IPS DF 6.9 (cell line): Measurements from ENCODE around the gene MVD.
A peak's percentile ranks its signal among the peaks of the same experiment; 100 is the strongest.

Source experiments
- DNase-seq: peaks from one replicate; pipeline ENCODE4 v3.0.0-alpha.2; 2013; ENCODE audit warnings: low read depth, low spot score
- H3K27ac ChIP-seq: one replicate; pipeline ENCODE4 v1.5.1; 2013; ENCODE audit warnings: low read length, control low read depth
- H3K27me3 ChIP-seq: 2 replicates; pipeline ENCODE4 v1.6.1; 2013; ENCODE audit warnings: mild to moderate bottlenecking, low read length; ENCODE audit not compliant: control insufficient read depth, insufficient read depth
- H3K36me3 ChIP-seq: 2 replicates; pipeline ENCODE4 v1.6.1; 2013; ENCODE audit warnings: low read length; ENCODE audit not compliant: control insufficient read depth, insufficient read depth
- H3K4me1 ChIP-seq: 2 replicates; pipeline ENCODE4 v1.6.1; 2013; ENCODE audit warnings: low read length; ENCODE audit not compliant: control insufficient read depth, insufficient read depth
- H3K4me3 ChIP-seq: 2 replicates; pipeline ENCODE4 v1.5.1; 2013; ENCODE audit warnings: mild to moderate bottlenecking, low read length
- H3K9me3 ChIP-seq: 2 replicates; pipeline ENCODE4 v1.6.1; 2013; ENCODE audit warnings: low read length, inconsistent platforms; ENCODE audit not compliant: control insufficient read depth, insufficient read depth
- WGBS: extraction: QIAGEN DNeasy Blood & Tissue Kit; methylation state at CpG from one replicate; pipeline ENCODE4 v1.1.7; 2013; ENCODE audit warnings: mixed read lengths, missing lambda C conversion rate; ENCODE audit not compliant: insufficient read length, insufficient coverage; 5-methylcytosine and 5-hydroxymethylcytosine counted together

The MVD gene

DNA sequence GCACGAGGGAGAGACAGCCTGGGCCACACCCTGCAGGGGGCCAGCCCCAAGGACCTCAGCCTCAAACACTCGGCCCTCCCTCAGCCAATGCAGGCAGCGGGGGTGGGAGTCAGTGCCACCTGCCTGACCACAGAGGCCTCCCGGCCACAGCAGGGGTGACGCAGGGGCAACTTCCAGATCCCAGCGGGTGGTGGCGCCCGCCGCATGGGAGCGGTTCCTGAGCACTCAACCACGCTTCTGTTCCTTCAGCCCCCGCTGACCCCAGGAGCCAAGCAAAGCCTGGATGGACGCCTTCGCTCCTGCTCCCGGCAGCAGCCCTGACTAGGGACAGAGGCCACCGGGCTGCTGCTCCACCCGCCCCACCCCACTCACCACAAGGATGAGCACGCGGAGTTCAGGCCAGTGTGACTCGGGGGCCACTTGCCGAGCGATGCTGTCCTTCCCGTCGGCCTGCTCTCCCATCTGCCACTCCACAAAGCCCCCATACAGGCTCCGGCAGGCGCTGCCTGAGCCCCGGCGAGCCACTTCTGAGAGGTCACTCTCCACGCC lies 7.1 kb downstream of the MVD start:
- Histone ChIP-seq H3K27me3 (no peaks in the 10 kb centered on the region), H3K36me3 (peaks cover 40% of the 10 kb centered on the region), H3K4me3 (no peak overlapping the region), H3K4me1 (peaks cover 4% of the 10 kb centered on the region), H3K9me3 (no peaks in the 10 kb centered on the region), H3K27ac (no peak overlapping the region)
- no peak for DNase-seq
- WGBS = no CpG with 5 or more reads among the region's 29 CpGs

DNA sequence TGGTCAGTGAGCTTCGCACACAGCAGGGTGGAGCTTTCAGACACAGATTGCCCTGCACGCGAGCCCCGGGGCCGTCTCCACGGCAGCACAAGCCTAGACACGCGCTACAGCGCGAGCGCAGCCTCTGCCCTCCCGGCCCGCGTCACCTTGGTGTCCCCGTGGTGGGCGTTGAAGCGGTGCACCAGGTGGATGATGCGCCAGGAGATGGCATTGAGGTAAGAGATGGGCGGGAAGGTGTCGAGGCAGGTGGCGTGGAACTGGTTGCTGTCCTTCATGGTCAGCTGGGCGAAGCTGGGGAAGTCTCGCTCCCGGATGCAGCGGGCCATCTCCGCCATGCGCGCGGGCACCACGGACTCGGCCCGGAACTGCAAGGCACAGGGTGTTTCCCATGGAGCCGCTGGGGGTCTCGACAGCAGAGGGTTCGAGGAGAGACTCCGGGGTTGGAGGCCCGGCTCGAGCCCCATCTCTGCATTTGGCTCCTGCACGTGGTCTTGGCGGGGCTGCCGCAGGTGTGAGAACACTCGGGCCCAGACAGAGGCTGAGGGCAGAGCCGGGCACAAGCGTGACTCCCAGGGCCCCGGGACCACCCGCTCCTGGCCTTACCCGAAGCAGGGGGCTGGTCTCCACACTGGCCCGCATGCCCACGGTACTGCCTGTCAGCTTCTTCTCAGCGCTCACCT lies 7.7 kb downstream of the MVD start:
- Histone ChIP-seq H3K4me1 (peaks cover 4% of the 10 kb centered on the region), H3K36me3 (peaks cover 40% of the 10 kb centered on the region), H3K27ac (no peak overlapping the region), H3K4me3 (no peak overlapping the region), H3K9me3 (no peaks in the 10 kb centered on the region), H3K27me3 (no peaks in the 10 kb centered on the region)
- no CpG with 5 or more reads among the region's 50 CpGs for WGBS
- DNase-seq = no peak

DNA sequence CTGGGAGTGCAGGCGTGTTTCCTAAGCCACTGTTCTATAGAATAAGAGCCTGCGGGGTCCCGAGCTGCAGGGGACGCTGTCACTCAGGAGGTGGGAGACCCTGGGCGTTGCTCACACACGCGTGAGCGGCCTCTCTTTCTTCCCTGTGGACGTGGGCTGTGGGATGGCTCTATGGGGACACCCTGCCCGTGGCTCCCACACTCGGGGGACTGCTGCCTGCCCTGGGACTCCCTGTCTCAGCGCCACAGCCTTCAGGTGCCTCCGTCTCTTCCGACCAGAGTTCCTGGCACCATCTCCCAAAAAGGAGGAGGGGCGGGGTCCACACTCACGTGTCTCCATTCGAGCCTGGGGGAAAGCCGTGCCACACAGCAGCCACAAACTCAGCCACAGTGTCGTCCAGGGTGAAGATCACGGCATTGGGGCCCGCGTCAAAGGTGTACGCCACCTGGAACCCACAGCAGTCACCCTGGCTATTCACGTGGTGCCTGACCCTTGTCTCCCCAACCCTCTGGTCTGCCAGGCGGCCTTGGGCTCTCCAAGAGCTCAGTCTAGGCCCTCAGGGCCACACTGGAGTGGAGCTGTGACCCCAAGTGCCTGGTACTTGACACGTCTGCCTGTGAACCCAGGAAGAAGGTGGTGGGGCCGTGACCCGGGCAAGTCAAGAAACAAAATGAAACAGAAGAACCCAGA lies 8.4 kb downstream of the MVD start:
- Histone ChIP-seq H3K4me3 (no peak overlapping the region), H3K36me3 (peaks cover 40% of the 10 kb centered on the region), H3K4me1 (peaks cover 4% of the 10 kb centered on the region), H3K9me3 (no peaks in the 10 kb centered on the region), H3K27ac (no peak overlapping the region), H3K27me3 (no peaks in the 10 kb centered on the region)
- WGBS = no CpG with 5 or more reads among the region's 28 CpGs
- DNase-seq = no peak

DNA sequence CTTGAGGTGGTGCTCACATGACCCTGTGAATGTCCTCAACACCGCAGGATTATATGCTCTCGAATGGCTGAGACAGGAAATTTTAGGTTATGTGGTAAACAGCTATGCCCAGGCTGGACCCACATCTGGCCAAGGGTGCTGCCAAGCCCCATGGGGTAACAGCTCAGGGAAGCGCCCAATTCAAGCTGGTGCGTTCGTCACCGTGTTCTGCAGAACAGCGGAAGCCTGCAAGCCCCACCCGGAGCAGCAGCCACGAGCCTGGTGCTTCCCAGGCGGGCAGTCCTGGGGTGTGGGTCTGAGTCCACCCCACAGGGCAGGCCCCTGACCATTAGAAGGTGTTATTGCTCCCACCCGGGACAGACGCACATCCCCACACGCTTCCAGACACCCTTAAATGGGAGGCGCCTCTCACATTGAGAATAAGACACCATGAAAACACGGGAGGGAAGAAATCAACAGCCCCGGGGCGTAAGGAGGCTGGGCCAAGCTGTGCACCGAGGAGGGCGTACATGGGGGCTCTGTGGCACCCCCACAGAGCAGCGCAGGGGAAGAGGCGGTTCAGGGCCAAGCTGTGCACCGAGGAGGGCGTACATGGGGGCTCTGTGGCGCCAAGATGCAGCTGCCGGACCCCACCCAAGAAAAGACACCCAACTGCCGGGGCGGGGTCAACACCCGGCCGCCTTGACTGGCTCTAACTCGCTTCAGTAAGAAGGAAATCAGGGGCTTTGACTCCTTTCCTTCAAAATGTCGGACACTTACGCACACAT lies 9.1 kb downstream of the MVD start:
- no peaks in the 10 kb centered on the region for H3K9me3 ChIP-seq
- WGBS = no CpG with 5 or more reads among the region's 32 CpGs
- no peaks in the 10 kb centered on the region for H3K27me3 ChIP-seq
- H3K27ac ChIP-seq = no peak overlapping the region
- no peak overlapping the region for H3K4me3 ChIP-seq
- H3K4me1 ChIP-seq = peaks cover 4% of the 10 kb centered on the region
- DNase-seq = no peak
- peaks cover 40% of the 10 kb centered on the region for H3K36me3 ChIP-seq

DNA sequence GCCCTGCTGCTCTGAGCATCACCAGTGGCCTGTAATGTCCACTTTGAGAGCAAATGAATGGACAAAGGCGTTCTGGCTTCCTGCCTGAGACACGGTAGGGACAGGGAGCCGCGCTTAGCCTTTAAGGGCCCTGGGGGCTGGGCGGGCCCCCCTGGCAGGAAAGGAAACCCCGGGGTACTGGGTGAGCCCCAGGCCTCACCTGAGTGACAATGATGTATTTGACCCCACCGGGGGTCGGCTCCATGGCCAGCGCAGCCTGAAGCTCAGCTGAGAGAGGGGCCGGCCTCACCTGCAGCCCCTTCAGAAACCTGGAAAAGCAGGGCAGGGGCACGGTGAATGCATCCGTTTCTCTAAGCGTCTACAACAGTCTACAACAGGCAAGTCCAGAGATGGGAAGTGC lies 9.8 kb downstream of the MVD start:
- H3K4me3 ChIP-seq = no peak overlapping the region
- peaks cover 4% of the 10 kb centered on the region for H3K4me1 ChIP-seq
- no peaks in the 10 kb centered on the region for H3K27me3 ChIP-seq
- H3K9me3 ChIP-seq = no peaks in the 10 kb centered on the region
- no peak for DNase-seq
- peaks cover 36% of the 10 kb centered on the region for H3K36me3 ChIP-seq
- H3K27ac ChIP-seq = no peak overlapping the region
- no CpG with 5 or more reads among the region's 13 CpGs for WGBS

DNA sequence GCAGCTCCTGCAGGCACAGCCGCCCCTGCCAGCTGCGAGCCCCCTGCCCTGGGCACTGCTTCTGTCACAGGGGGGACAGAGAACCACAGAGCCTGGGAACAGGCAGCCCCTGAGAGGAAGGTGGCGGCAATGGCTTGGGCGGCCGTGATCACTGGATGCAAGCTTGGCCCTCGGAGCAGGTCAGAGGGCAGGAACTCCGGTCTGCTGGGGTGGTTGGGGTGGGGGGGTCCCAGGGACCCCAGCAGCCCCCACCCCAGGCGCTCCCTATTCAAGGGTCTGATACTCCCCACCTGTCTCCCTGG lies 10.2 kb downstream of the MVD start:
- no peak overlapping the region for H3K4me3 ChIP-seq
- H3K4me1 ChIP-seq = peaks cover 4% of the 10 kb centered on the region
- H3K27me3 ChIP-seq = no peaks in the 10 kb centered on the region
- no peaks in the 10 kb centered on the region for H3K9me3 ChIP-seq
- no CpG with 5 or more reads among the region's 8 CpGs for WGBS
- no peak for DNase-seq
- H3K27ac ChIP-seq = no peak overlapping the region
- H3K36me3 ChIP-seq = peaks cover 33% of the 10 kb centered on the region

DNA sequence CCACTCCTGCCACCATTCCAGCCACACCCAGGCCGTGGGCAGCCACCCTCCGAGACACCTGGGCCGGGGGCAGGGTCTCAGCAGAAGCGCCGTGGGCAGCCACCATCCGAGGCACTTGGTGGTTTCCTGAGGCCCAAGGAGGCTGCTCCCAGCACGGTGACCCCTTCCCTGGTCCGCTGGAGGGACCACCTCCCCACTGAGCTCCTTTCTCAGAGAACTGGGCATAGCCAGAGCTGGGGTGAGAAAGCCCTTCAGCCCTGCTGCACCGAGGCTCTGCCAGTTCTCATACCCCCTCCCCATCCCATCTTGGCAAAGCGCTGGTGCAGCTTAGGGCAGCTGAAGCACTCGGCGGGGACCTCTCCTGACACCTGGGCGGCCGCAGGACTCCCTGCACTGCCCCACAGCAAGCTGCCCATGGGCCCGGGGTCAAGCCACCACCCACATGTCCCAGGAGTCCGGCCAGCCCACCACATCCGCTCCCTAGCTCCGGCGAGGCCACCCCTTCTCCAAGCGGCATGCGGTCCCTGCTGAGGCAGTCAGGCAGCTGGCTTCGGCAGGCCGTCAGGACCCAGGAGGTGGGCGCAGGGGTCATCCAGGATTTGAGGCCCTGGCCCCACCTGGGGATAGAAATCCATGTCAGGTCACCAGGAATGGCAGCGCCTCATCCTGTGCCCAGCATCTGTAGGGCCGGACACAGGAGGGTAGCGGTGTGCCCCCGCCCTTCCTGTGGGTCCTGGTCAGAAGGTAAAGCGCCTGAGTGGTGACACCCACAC lies 10.7 kb downstream of the MVD start:
- H3K4me1 ChIP-seq = peaks cover 4% of the 10 kb centered on the region
- H3K27ac ChIP-seq = no peak overlapping the region
- H3K4me3 ChIP-seq = no peak overlapping the region
- H3K36me3 ChIP-seq = peaks cover 30% of the 10 kb centered on the region
- WGBS = no CpG with 5 or more reads among the region's 29 CpGs
- no peaks in the 10 kb centered on the region for H3K9me3 ChIP-seq
- no peaks in the 10 kb centered on the region for H3K27me3 ChIP-seq
- no peak for DNase-seq

DNA sequence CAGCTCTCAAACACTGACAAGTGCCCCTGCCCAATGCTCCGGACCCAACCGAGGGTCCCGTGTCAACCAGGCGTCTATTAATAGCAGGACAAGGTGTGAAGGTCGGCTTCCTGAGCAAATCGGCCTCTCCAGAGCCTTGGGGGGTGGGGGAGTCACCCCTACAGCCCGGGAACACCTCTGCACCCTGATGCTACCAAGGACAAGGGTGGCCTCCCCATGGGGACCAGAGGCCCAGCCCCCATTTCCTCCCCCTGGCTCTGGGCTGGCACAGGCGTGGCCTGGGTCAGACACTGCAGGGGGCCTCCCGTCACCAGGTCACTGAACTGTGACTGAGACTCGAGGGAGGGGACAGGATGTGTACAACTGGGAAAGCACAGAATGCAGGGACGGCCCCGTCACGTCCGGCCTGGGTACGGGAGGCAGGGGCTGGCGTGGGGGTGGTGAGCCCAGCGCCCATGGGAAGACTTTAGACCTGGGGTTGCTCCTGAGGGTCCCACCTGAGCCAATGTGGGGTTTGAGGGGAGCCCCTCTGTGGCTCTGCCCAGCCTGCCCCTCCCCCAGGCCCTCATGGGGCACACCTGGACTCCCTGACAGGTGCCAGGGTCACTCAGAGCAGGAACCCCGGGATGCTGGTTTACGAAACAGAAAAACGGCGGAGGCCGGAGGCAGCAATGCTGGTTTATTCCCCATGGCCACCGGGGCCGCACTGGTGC lies 11.5 kb downstream of the MVD start:
- WGBS = no CpG with 5 or more reads among the region's 24 CpGs
- Histone ChIP-seq H3K27me3 (no peaks in the 10 kb centered on the region), H3K9me3 (no peaks in the 10 kb centered on the region), H3K4me1 (peaks cover 4% of the 10 kb centered on the region), H3K4me3 (peak overlapping the region; percentile 20; the same call in 1 of the 2 replicates), H3K36me3 (peaks cover 26% of the 10 kb centered on the region), H3K27ac (no peak overlapping the region)
- no peak for DNase-seq

DNA sequence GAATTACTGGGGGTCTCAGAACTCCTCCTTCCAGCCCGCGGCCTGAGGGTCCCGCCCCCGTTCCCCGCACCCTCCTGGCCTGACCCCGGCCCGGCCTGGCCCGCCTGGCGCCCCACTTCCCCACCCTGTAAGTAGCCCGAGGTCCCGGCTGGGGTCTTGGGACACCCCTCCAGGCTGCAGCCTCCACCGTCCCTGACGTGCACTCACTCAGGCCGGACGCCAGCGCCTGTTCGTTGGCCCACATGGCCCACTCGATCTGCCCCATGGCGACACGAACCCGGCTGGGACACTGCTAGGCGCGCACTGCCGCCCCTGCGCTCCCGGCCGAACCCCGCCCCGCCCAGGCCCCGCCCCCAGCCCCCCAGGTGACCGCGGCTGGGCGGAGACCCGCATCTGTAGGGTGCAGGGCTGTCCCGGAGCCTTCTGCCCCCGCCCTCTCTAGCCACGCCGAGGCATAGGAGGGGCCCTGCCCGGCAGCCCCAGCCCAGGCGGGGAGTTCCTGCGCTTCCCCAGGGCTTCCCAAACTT lies 12.1 kb downstream of the MVD start, which contains the start of gene CYBA:
CYBA (minus strand) TSS at position 305 of the 527 bp plus-strand sequence; CDS start at position 265, 40 bp downstream.
- Histone ChIP-seq H3K27me3 (no peaks in the 10 kb centered on the region), H3K4me3 (peak within 1 kb of the TSS; percentile 57), H3K4me1 (peaks cover 4% of the 10 kb centered on the region), H3K36me3 (peaks cover 20% of the 10 kb centered on the region), H3K27ac (no peak within 1 kb of the TSS), H3K9me3 (no peaks in the 10 kb centered on the region)
- DNase-seq = no peak
- no CpG with 5 or more reads among the region's 41 CpGs for WGBS
